ENCODE results near the gene CACNG7.

DNA sequence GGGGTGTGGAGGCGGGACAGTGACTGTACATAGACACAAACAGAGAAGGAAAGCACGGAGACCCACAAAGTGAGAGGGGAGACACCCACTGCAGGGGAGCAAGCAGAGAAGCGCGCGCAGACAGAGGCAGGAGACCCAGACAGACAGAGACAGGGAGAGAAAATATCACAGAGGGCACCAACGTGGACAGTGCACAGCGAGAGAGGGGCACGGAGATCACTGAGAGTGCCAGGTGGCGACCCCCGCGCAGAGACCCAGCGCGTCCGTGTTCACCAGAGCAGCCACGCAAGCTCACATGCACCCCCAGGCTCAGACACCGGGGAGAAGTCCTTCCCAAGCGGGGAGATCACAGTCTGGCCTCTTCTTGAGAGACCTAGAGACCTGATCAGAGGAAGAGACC, 1.4 kb upstream of the CACNG7 start:
- TF ChIP-seq EZH2 (IDR thresholded peaks at IDR 0.05; ENCODE audit: borderline replicate concordance, low read depth, low read length, poor library complexity, severe bottlenecking), result no peak
- no peak for TF ChIP-seq CTCF (conservative IDR thresholded peaks at IDR 0.05; ENCODE audit: low read depth, low read length)
